ENCODE data around the gene ARHGAP32. TPM values are rescaled to one million over a fixed set of nuclear protein-coding genes. Genes with fewer than 3 reads are reported as not detected.

Gene ARHGAP32
- total RNA-seq, 1 donor from 2014 or later: 21.4 TPM

GRCh38 chr11:129106788-129107187 lies 85.3 kb downstream of the ARHGAP32 start:
- no peaks in the 10 kb centered on the region for H3K27me3 Mint-ChIP-seq (ENCODE audit: insufficient read depth, low read depth)
- Histone ChIP-seq H3K4me1 (no peaks in the 10 kb centered on the region), H3K79me2 (ENCODE audit: low read depth) (no peaks in the 10 kb centered on the region), H4K20me1 (ENCODE audit: low read depth) (no peaks in the 10 kb centered on the region), H3K4me2 (no peak overlapping the region), H3K4me3 (no peak overlapping the region), H3K36me3 (no peaks in the 10 kb centered on the region), H3K9me3 (ENCODE audit: low read depth) (no peaks in the 10 kb centered on the region), H3K27ac (no peak overlapping the region), H3K9ac (no peak overlapping the region), H3F3A (ENCODE audit: low read depth) (no peaks in the 10 kb centered on the region), H3K27me3 (no peaks in the 10 kb centered on the region), H2AFZ (replicated peaks) (no peak overlapping the region)
- no peak for DNase-seq (ENCODE audit: low spot score)
- no peak overlapping the region for H3K4me3 Mint-ChIP-seq
- peaks cover 47% of the 10 kb centered on the region for H3K36me3 Mint-ChIP-seq
- peaks cover 25% of the 10 kb centered on the region for H3K9me3 Mint-ChIP-seq
- no peaks in the 10 kb centered on the region for H3K4me1 Mint-ChIP-seq
- TF ChIP-seq EZH2 (IDR thresholded peaks at IDR 0.05) (no peak), CTCF (IDR thresholded peaks at IDR 0.05) (no peak), EZH2phosphoT487 (IDR thresholded peaks at IDR 0.05) (no peak)
- no peak overlapping the region for H3K27ac Mint-ChIP-seq

- H3K36me3 Mint-ChIP-seq: peaks cover 54% of the 10 kb centered on the region
- Histone ChIP-seq H3K4me1 (no peaks in the 10 kb centered on the region), H3K9ac (no peak overlapping the region), H3K27me3 (no peaks in the 10 kb centered on the region), H3K27ac (no peak overlapping the region), H3K9me3 (ENCODE audit: low read depth) (no peaks in the 10 kb centered on the region), H3F3A (ENCODE audit: low read depth) (no peaks in the 10 kb centered on the region), H3K79me2 (ENCODE audit: low read depth) (no peaks in the 10 kb centered on the region), H2AFZ (replicated peaks) (no peak overlapping the region), H4K20me1 (ENCODE audit: low read depth) (no peaks in the 10 kb centered on the region), H3K4me3 (no peak overlapping the region), H3K36me3 (no peaks in the 10 kb centered on the region), H3K4me2 (no peak overlapping the region)
- H3K4me1 Mint-ChIP-seq: no peaks in the 10 kb centered on the region
- DNase-seq (ENCODE audit: low spot score): no peak
- H3K27me3 Mint-ChIP-seq (ENCODE audit: insufficient read depth, low read depth): no peaks in the 10 kb centered on the region
- no peak overlapping the region for H3K4me3 Mint-ChIP-seq
- no peak for TF ChIP-seq EZH2 (IDR thresholded peaks at IDR 0.05)
- TF ChIP-seq EZH2phosphoT487 (IDR thresholded peaks at IDR 0.05): no peak
- no peak for TF ChIP-seq CTCF (IDR thresholded peaks at IDR 0.05)
- H3K27ac Mint-ChIP-seq: no peak overlapping the region
- peaks cover 35% of the 10 kb centered on the region for H3K9me3 Mint-ChIP-seq
Measured at GRCh38 chr11:129102756-129103155, 89.4 kb downstream of the ARHGAP32 start.

- H3K27ac Mint-ChIP-seq: no peak overlapping the region
- Histone ChIP-seq H3K79me2 (ENCODE audit: low read depth) (no peaks in the 10 kb centered on the region), H2AFZ (replicated peaks) (no peak overlapping the region), H3K9ac (no peak overlapping the region), H3K4me2 (no peak overlapping the region), H3K27ac (no peak overlapping the region), H3K9me3 (ENCODE audit: low read depth) (no peaks in the 10 kb centered on the region), H3K4me3 (no peak overlapping the region), H3K36me3 (no peaks in the 10 kb centered on the region), H3K4me1 (no peaks in the 10 kb centered on the region), H3K27me3 (no peaks in the 10 kb centered on the region), H4K20me1 (ENCODE audit: low read depth) (no peaks in the 10 kb centered on the region), H3F3A (ENCODE audit: low read depth) (no peaks in the 10 kb centered on the region)
- no peak overlapping the region for H3K4me3 Mint-ChIP-seq
- no peaks in the 10 kb centered on the region for H3K4me1 Mint-ChIP-seq
- DNase-seq (ENCODE audit: low spot score): no peak
- no peak for TF ChIP-seq EZH2phosphoT487 (IDR thresholded peaks at IDR 0.05)
- TF ChIP-seq CTCF (IDR thresholded peaks at IDR 0.05): no peak
- TF ChIP-seq EZH2 (IDR thresholded peaks at IDR 0.05): no peak
- H3K27me3 Mint-ChIP-seq (ENCODE audit: insufficient read depth, low read depth): peaks cover 2% of the 10 kb centered on the region
- H3K36me3 Mint-ChIP-seq: peaks cover 58% of the 10 kb centered on the region
- peaks cover 39% of the 10 kb centered on the region for H3K9me3 Mint-ChIP-seq
Measured at GRCh38 chr11:129102225-129102624, 89.9 kb downstream of the ARHGAP32 start.
